ENCODE data around the gene GAGE12D.
"Not testable (repeated sequence)": the region's sequence is repeated elsewhere in the genome, so short reads cannot be mapped to it uniquely, and the experiment has no call there.

DNA sequence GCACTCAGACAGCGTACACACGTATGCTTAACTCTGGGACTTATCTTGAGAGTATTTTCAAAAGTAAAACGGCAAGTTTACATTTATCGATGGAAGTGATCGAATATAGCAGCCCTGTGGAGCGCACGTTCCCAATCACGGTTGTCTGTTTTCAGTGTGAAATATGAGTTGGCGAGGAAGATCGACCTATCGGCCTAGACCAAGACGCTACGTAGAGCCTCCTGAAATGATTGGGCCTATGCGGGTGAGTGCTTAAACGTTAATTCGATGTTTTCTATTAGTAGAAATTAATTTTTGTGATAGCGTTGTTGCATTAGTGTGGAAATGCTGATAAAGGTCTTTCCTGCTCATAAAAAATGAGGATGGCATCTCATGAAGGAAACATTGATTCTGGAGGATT, 49.0 kb downstream of the GAGE12D start:
- TF ChIP-seq, protein P1, sequence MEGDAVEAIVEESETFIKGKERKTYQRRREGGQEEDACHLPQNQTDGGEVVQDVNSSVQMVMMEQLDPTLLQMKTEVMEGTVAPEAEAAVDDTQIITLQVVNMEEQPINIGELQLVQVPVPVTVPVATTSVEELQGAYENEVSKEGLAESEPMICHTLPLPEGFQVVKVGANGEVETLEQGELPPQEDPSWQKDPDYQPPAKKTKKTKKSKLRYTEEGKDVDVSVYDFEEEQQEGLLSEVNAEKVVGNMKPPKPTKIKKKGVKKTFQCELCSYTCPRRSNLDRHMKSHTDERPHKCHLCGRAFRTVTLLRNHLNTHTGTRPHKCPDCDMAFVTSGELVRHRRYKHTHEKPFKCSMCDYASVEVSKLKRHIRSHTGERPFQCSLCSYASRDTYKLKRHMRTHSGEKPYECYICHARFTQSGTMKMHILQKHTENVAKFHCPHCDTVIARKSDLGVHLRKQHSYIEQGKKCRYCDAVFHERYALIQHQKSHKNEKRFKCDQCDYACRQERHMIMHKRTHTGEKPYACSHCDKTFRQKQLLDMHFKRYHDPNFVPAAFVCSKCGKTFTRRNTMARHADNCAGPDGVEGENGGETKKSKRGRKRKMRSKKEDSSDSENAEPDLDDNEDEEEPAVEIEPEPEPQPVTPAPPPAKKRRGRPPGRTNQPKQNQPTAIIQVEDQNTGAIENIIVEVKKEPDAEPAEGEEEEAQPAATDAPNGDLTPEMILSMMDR (IDR thresholded peaks at IDR 0.05), result not testable (repeated sequence)
- not testable (repeated sequence) for TF ChIP-seq POLR2A, POLR2AphosphoS5 (IDR thresholded peaks at IDR 0.05)

Measured in breast epithelium (tissue), 3 donors.